Kidney (tissue), 14 donors: ENCODE data around the gene ZNF837. TPM values are rescaled to one million over a fixed set of nuclear protein-coding genes. Genes with fewer than 3 reads are reported as not detected.

Experiments
- DNase-seq, 5 donors: peaks; one replicate each; pipeline ENCODE4 v3.0.0-alpha.2; 2013 to 2020
- FAIRE-seq: peaks from 2 replicates; lab custom pipeline; 2012; peaks lifted over from hg19 to GRCh38; lab: Jason Lieb, UNC
- H3K27ac ChIP-seq, 2 donors: one replicate each; pipeline ENCODE4 v1.7.0; 2013; ENCODE audit warnings: low read depth in 2 of 2, low read length in 2 of 2, inconsistent platforms in 1 of 2
- H3K27me3 ChIP-seq: one replicate; pipeline ENCODE4 v1.7.1; 2013; ENCODE audit warnings: low read length, inconsistent platforms; ENCODE audit not compliant: control insufficient read depth, insufficient read depth
- H3K36me3 ChIP-seq, 3 donors: one replicate each; pipeline versions ENCODE4 v1.7.0 to v1.7.1; 2013; ENCODE audit warnings: low read length in 3 of 3, control low read depth in 1 of 3, inconsistent platforms in 1 of 3; ENCODE audit not compliant: insufficient read depth in 3 of 3, control insufficient read depth in 2 of 3
- H3K4me1 ChIP-seq, 3 donors: one replicate each; pipeline versions ENCODE4 v1.7.0 to v1.7.1; 2013; ENCODE audit warnings: low read length in 3 of 3, inconsistent platforms in 1 of 3, low read depth in 1 of 3; ENCODE audit not compliant: control insufficient read depth in 2 of 3, insufficient read depth in 2 of 3
- H3K4me3 ChIP-seq, 3 donors: one replicate each; pipeline versions ENCODE4 v1.7.0 to v1.8.1; 2013; ENCODE audit warnings: low read length in 3 of 3, control low read depth in 1 of 3, inconsistent platforms in 1 of 3
- H3K9ac ChIP-seq, 3 donors: one replicate each; pipeline versions ENCODE4 v1.7.0 to v1.7.1; 2013; ENCODE audit warnings: low read length in 3 of 3, control low read depth in 1 of 3, inconsistent platforms in 1 of 3
- H3K9me3 ChIP-seq, 3 donors: one replicate each; pipeline versions ENCODE4 v1.7.0 to v1.7.1; 2013; ENCODE audit warnings: low read length in 3 of 3, control low read depth in 1 of 3, inconsistent platforms in 1 of 3; ENCODE audit not compliant: control insufficient read depth in 2 of 3, insufficient read depth in 1 of 3
- intact Hi-C: fragments of 100-400 bp; cut with DNase I; formaldehyde crosslinking; loops from one replicate; pipeline ENCODE4 v1.11.1; 2022
- polyA plus RNA-seq: library from polyadenylated mRNA; stranded (reverse); fragments of 350-450 nt; fragmentation: Illumina TruSeq; extraction: RNeasy Lipid Tissue Mini Kit (QIAGEN cat#74804); gene quantifications from one replicate; pipeline ENCODE4 v1.2.3, GENCODE V29; 2014; ENCODE audit warnings: low read depth, low replicate concordance; ENCODE audit not compliant: insufficient read depth
- total RNA-seq: library from RNA; stranded (reverse); fragmentation: NEBNext Ultra II Directional; extraction: Animal tissue kit (Norgen Biotek cat#: 25700); gene quantifications from one replicate; pipeline ENCODE4 v1.2.1, GENCODE V29; 2021
- TF ChIP-seq, protein P1 (sequence below): IDR thresholded peaks from 3 replicates; pipeline ENCODE4 v1.5.1; 2012; ENCODE audit warnings: mild to moderate bottlenecking, moderate library complexity, borderline replicate concordance; ENCODE audit not compliant: insufficient read depth; ENCODE audit errors: extremely low read depth
- donor health status: control.
- donor health status: control.
- donor health status: control.
- donor health status: control.
- donor health status: control.
- donor health status: DM: yes; HTN: yes; CAD: no.
- donor health status: Normal renal cell carcinoma (clear cell type).

ZNF837 gene
- total and polyA plus RNA-seq, 2 donors from 2014 or later, result 3.6 to 5.0 TPM

DNA sequence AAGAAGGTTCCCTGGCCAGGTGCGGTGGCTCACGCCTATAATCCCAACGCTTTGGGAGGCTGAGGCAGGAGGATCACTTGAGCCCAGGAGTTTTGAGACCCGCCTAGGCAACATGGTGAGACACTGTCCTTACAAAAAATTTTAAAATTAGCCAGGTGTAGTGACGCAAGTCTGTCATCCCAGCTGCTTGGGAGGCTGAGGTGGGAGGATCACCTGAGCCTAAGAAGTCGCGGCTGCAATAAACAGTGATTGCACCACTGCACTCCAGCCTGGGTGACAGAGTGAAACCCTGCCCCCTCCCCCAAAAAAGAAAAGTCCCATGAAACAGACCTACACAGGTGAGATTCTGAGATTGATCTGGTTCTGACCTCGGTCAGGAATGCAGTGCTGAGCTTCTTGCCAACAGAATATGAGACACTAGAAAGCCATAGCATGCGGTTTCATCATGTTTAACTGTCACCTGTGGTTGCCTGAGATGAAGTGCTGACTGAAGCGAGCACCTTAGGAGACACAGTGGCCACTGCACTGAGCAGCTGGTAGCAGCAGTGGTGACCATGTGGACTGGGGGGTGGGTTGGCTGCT is 25.5 kb downstream of the ZNF837 start:
- H3K27me3 ChIP-seq, result peaks cover 3% of the 10 kb centered on the region
- DNase-seq, result peak in 1 of 5 donors; percentile 26
- H3K36me3 ChIP-seq, result no peaks in the 10 kb centered on the region
- H3K27ac ChIP-seq, result no peak overlapping the region
- no peaks in the 10 kb centered on the region for H3K9me3 ChIP-seq
- intact Hi-C loops, result no loop called here
- peaks cover 0 to 8% (median 0%) of the 10 kb centered on the region in 3 donors for H3K4me1 ChIP-seq
- no peak overlapping the region for H3K4me3 ChIP-seq
- no peak overlapping the region for H3K9ac ChIP-seq
- TF ChIP-seq, protein P1, sequence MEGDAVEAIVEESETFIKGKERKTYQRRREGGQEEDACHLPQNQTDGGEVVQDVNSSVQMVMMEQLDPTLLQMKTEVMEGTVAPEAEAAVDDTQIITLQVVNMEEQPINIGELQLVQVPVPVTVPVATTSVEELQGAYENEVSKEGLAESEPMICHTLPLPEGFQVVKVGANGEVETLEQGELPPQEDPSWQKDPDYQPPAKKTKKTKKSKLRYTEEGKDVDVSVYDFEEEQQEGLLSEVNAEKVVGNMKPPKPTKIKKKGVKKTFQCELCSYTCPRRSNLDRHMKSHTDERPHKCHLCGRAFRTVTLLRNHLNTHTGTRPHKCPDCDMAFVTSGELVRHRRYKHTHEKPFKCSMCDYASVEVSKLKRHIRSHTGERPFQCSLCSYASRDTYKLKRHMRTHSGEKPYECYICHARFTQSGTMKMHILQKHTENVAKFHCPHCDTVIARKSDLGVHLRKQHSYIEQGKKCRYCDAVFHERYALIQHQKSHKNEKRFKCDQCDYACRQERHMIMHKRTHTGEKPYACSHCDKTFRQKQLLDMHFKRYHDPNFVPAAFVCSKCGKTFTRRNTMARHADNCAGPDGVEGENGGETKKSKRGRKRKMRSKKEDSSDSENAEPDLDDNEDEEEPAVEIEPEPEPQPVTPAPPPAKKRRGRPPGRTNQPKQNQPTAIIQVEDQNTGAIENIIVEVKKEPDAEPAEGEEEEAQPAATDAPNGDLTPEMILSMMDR, result no peak
- FAIRE-seq, result no peak

DNA sequence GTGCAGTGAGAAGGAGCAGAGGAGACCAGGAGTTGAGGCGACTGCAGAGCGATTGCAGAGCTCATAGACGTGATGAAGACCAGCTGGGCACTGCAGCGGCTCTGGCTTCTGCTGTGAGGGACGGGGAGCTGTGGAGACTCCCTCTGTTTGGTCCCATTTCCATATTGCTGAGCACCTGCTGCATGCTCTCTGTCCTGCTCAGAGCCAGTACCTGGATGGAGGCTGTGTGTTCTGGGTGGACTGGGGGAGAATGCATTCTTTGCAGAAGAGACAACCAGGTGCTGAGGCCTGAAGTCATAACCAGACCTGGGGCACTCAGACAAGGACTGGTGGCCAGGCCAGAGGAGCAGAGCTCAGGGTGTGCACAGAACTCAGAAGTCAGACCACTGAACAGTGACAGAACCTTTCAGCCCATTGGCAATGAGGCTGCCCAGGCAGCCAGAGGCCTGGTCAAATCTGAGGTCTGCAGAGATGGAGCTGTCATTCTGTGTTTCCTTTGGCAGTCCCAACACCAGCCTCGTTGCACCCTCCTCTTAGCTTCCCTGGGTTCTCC is 26.3 kb downstream of the ZNF837 start:
- Histone ChIP-seq H3K4me1 (peaks cover 0 to 12% (median 0%) of the 10 kb centered on the region in 3 donors), H3K27ac (no peak overlapping the region), H3K4me3 (no peak overlapping the region), H3K9ac (no peak overlapping the region), H3K36me3 (no peaks in the 10 kb centered on the region), H3K27me3 (peaks cover 8% of the 10 kb centered on the region), H3K9me3 (no peaks in the 10 kb centered on the region)
- intact Hi-C loops, result no loop called here
- FAIRE-seq (no peak), DNase-seq (peak in 1 of 5 donors; percentile 53)
- TF ChIP-seq, protein P1, result no peak

DNA sequence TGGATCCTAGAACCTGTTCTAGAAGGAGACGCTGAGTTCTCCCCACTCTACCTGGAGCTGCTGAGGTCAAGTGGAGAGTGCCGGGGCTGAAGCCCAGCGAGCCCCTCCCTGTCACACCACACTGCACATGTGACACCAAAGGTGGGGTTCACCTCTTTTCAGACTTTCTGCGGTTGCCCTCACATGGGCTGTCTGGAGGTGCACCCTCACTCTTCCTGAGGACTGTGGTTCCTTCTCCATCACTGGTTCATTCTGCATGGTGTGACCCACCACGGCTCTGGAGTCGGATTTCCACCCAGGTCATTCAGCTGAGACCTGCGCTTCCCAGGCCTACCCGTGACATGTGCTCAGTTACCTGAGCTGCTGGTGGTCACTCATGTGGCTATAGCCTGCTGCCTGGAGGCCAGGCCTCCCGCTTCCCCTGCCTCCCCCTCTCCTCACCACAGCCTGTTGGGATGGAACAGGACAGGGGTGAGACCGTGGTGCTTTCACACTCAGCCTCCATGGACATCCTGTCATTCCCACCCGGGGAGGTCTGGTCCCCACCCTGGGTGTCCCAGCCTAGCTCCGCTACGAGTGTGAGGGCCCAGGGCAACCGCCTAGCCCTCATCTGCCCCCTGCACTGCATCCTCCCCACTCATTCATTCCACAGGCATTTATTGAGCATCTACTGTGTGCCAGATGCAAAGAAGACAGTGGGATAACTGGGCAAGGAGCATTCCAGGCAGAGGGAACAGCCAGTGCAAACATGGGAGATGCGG is 26.9 kb downstream of the ZNF837 start:
- no peak for FAIRE-seq
- intact Hi-C loops, result no loop called here
- Histone ChIP-seq H3K4me3 (no peak overlapping the region), H3K27me3 (peaks cover 14% of the 10 kb centered on the region), H3K9ac (no peak overlapping the region), H3K4me1 (peaks cover 0 to 12% (median 0%) of the 10 kb centered on the region in 3 donors), H3K36me3 (no peaks in the 10 kb centered on the region), H3K9me3 (no peaks in the 10 kb centered on the region), H3K27ac (no peak overlapping the region)
- TF ChIP-seq, protein P1, result no peak
- peak in 4 of 5 donors; percentile 30 to 53 (median 41) for DNase-seq
